ENCODE data around the gene NEU2.

The NEU2 gene

DNA sequence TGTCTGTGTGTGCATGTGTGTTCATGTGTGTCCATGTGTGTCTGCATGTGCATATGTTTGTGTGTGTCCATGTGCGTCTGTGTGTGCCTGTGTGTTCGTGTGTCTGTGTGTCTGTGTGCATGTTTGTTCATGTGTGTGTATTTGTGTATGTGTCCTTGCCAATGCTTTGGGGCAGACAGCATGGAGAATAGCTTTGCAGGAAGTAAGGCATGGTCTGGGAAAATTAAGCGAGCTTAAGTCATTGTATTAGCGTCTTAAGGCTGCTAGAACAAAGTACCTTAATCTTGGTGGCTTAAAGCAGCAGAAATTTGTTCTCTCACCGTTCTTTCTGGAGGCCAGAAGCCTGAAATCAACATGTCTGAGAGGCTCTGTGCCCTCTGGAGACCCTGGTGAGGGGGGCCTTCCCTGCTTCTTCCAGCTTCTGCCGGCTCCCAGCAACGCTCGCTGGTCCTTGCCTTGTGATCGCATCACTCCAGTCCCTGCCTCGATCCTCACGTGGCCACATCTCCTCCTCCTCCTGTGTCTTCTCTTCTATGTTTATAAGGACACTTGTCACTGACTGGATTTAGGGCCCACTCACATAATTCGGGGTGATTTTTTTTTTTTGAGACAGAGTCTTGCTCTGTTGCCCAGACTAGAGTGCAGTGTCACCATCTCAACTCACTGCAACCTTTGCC, 3.8 kb downstream of the NEU2 start:
- H3K9me3 Mint-ChIP-seq = no peaks in the 10 kb centered on the region
- CTCF ChIA-PET = no interaction called here
- H3K4me1 Mint-ChIP-seq = no peaks in the 10 kb centered on the region
- DNase-seq = no peak
- H3K4me3 Mint-ChIP-seq = no peak overlapping the region
- H3K36me3 Mint-ChIP-seq = no peaks in the 10 kb centered on the region
- peaks cover 21% of the 10 kb centered on the region for H3K27me3 Mint-ChIP-seq
- no peak overlapping the region for H3K27ac Mint-ChIP-seq

DNA sequence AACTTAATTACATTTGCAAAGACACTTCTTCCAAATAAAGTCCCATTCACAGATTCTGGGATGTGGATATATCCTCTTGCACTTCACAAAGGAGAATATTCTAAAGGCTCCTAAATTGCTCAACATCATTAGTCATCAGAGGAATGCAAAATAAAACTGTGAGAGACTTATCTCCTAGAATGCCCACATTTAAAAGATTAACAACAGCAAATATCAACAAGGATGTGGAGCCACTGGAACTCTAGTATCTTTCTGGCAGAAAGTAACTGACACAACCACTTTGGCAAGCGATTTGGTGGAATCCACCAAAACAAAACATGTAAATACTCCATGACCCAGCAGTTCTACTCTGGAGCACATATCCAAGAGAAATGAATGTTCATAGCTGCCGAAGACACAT, 4.6 kb downstream of the NEU2 start:
- H3K27ac Mint-ChIP-seq = no peak overlapping the region
- peaks cover 28% of the 10 kb centered on the region for H3K27me3 Mint-ChIP-seq
- H3K4me3 Mint-ChIP-seq = no peak overlapping the region
- H3K9me3 Mint-ChIP-seq = no peaks in the 10 kb centered on the region
- CTCF ChIA-PET = no interaction called here
- H3K4me1 Mint-ChIP-seq = no peaks in the 10 kb centered on the region
- no peaks in the 10 kb centered on the region for H3K36me3 Mint-ChIP-seq
- DNase-seq = no peak

DNA sequence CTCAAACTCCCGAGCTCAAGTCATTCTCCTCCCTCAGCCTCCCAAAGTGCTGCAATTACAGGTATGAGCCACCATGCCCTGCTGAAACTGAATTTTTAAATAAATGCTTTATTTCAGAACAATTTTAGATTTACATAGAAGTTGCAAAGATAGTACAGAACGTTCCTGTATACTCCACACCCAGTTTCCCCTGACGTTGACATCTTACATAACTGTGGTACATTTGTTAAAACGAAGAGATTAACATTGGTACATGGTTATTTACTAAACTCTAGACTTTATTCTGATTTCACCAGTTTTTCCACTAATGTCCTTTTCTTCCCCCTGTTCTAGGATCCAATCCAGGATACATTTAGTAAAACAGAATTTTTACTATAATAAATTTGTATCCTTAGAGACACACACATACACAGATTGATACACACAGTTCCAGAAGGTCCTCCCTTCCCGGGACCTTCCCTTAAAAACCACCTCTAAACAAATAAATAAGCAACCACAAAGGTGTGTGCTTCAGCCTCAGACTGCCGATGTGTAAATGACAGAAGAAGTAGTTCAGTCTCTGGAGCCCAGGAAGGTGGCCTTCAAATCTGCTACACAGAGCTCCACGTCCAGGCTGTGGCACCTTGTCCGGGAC, 6.9 kb downstream of the NEU2 start:
- Mint-ChIP-seq H3K4me1 (no peaks in the 10 kb centered on the region), H3K9me3 (no peaks in the 10 kb centered on the region), H3K27ac (no peak overlapping the region), H3K4me3 (no peak overlapping the region), H3K27me3 (peaks cover 26% of the 10 kb centered on the region), H3K36me3 (no peaks in the 10 kb centered on the region)
- CTCF ChIA-PET = no interaction called here
- DNase-seq = no peak

DNA sequence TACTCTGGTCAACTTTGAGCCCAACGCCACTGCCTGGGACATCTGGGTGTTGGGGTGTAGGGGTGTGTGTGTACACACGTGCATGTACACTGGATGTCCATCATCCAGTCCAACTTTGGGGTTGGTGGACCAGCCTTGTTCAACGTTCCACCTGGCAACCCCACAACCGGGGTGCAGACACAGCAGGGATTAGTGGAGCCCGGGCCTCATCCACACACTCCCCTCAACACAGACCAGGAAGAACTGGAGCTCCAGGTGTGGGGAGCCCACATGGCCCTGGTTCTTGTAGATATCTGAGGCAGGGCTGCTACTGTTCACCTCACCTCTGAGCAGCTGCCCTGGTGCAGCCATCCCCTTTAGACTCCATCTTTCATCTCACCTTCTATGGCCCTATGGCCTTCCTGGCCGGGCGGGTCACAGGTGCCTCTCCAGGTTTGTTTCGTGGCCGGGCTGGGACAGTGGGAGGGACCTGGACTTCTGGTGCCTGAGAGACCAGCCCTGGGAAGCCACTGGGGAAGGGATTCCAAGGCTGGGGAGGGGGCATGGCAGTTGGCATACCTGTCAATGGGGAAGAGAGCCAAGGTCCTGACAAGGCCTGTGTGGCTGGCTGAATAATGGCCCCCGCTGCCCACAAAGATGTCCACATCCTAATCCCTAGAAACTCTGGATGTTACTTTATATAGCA, 7.5 kb downstream of the NEU2 start:
- no peaks in the 10 kb centered on the region for H3K36me3 Mint-ChIP-seq
- no peaks in the 10 kb centered on the region for H3K4me1 Mint-ChIP-seq
- CTCF ChIA-PET = no interaction called here
- H3K27me3 Mint-ChIP-seq = peaks cover 31% of the 10 kb centered on the region
- no peak overlapping the region for H3K4me3 Mint-ChIP-seq
- H3K9me3 Mint-ChIP-seq = no peaks in the 10 kb centered on the region
- no peak overlapping the region for H3K27ac Mint-ChIP-seq
- no peak for DNase-seq

DNA sequence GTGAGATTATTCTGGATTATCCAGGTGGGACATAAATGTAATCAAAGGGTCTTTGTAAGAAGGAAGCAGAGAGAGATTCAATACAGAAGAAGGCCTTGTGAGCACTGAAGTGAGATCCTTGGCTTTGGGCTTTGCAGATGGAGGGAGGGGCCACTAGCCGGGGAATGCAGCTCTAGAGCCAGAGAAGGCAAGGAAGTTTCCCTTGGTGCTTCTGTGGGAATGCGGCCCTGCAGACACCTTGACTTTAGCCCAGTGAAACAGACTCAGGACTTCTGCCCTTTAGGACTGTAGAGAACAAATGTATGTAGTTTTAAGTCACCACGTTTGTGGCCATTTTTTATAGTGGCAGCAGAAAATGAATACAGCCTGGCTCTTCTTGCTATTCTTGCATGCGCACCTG, 8.1 kb downstream of the NEU2 start:
- CTCF ChIA-PET = no interaction called here

DNA sequence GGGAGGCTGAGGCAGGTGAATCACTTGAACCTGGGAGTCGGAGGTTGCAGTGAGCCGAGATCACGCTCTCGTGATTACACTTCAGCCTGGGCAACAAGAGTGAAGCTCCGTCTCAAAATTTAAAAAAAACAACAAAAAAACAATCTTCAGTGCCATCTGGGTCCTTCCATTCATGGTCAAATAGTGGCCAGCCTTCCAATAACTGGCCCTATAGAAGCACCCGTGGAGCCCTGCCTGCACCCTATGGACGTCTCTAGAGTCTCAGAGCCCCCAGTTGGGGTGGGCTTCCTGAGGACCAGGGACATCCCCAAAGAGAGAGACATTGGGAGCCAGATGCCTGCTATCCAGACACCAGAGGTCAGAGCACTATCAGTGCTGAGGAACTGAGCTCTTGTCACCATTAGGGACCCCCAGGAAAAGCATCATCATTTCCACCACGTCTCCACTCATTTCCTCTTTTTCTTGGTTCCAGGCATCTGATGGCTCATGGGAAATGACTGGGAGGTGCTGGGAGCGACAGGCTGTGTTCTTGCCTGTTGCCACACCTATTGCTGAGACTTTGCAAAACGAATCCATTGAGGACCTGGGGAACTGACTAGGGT, 9.4 kb downstream of the NEU2 start:
- H3K27ac Mint-ChIP-seq = no peak overlapping the region
- DNase-seq = no peak
- H3K36me3 Mint-ChIP-seq = no peaks in the 10 kb centered on the region
- no peak overlapping the region for H3K4me3 Mint-ChIP-seq
- CTCF ChIA-PET = interaction anchor here (1.0 kb wide), 1 partner anchor 11 kb away, joined by 6 read pairs; no protein-coding TSS in a partner anchor
- no peaks in the 10 kb centered on the region for H3K9me3 Mint-ChIP-seq
- H3K27me3 Mint-ChIP-seq = peaks cover 39% of the 10 kb centered on the region
- no peaks in the 10 kb centered on the region for H3K4me1 Mint-ChIP-seq

More for the DNA sequence above, 8.1 kb downstream of the NEU2 start:
- Mint-ChIP-seq H3K27ac (no peak overlapping the region), H3K9me3 (no peaks in the 10 kb centered on the region), H3K4me1 (no peaks in the 10 kb centered on the region), H3K27me3 (peaks cover 35% of the 10 kb centered on the region), H3K36me3 (no peaks in the 10 kb centered on the region), H3K4me3 (no peak overlapping the region)
- no peak for DNase-seq

DNA sequence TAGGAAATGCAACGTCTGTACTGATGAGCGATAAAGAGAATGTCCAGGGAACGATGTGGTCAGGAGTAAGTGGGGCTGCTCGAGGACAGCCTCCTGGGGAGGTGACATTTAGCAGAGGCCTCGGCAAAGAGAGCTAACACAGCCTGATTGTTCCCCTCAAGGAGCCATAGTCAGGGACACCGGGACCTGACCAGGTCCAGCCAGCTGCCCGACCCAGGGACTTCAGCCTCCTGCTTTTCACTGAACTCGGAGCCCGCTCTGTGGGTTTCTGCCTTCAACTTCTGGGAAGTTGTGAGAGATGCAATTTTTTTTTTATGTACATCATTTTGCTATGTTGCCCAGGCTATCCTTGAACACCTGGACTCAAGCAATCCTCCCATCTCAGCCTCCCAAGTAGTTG, 10.1 kb downstream of the NEU2 start:
- Mint-ChIP-seq H3K9me3 (no peaks in the 10 kb centered on the region), H3K4me3 (no peak overlapping the region), H3K36me3 (no peaks in the 10 kb centered on the region), H3K27me3 (peaks cover 45% of the 10 kb centered on the region), H3K4me1 (no peaks in the 10 kb centered on the region), H3K27ac (no peak overlapping the region)
- CTCF ChIA-PET = interaction anchor here (0.9 to 1.0 kb wide), 2 partner anchors 11 kb away, joined by 3 to 6 read pairs; no protein-coding TSS in a partner anchor
- no peak for DNase-seq

DNA sequence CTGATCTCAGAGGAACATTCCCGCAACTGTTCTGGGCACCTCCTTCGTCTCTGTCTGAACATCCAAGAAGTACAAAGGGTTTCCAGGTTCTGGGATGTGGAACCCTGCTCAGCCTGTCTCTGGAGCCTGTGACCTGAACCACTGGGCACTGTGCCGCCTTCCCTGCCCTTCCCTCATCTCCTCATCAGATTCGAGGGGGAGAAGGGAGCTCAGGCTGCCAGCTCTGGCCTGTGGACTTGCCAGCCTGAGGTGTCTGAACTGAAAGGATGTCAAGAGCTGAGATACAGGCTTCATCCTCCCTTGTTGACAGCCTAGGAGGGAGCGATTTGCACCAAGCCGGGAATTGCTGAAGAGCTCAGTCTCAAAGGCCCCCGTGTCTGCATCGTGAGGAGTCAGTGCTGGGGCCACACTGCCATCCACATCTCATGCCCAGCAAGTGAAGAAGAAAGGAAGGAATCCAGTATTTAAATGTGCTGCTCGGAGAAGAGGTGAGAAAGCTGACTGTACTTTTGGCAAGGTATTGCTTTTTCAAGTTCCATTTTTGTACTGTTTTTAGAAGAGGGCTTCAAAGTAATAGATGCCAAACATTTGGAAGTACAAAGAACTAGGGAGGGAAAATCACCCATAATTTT, 12.6 kb downstream of the NEU2 start:
- no peaks in the 10 kb centered on the region for H3K9me3 Mint-ChIP-seq
- H3K27me3 Mint-ChIP-seq = peaks cover 60% of the 10 kb centered on the region
- no peak overlapping the region for H3K27ac Mint-ChIP-seq
- CTCF ChIA-PET = interaction anchor here (2.2 kb wide), 1 partner anchor 9 kb away, joined by 16 read pairs; no protein-coding TSS in a partner anchor
- no peaks in the 10 kb centered on the region for H3K36me3 Mint-ChIP-seq
- no peak overlapping the region for H3K4me3 Mint-ChIP-seq
- DNase-seq = no peak
- H3K4me1 Mint-ChIP-seq = no peaks in the 10 kb centered on the region

DNA sequence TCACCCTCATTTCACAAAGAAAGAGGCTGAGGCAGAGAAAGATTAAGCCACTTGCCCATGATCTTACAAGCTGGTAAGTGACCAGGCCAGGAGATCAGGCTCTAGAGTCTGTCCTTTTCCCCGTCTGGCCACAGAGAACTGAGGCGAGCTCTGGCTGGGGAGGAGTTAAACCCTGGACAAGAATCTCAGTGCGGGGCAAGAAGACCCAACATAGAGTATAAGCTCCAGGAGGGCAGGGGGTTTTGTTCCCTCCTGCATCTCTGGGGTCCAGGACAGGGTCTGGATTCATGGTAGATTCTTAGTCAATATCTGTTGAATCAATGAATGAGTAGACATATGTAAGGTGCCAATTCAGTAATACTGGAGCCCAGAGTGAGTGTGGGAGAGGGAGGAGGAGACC, 14.7 kb downstream of the NEU2 start:
- Mint-ChIP-seq H3K27me3 (peaks cover 53% of the 10 kb centered on the region), H3K9me3 (no peaks in the 10 kb centered on the region), H3K4me1 (no peaks in the 10 kb centered on the region), H3K4me3 (no peak overlapping the region), H3K36me3 (no peaks in the 10 kb centered on the region), H3K27ac (no peak overlapping the region)
- CTCF ChIA-PET = interaction anchor here (0.8 kb wide), 1 partner anchor 219 kb away, joined by 3 read pairs; no protein-coding TSS in a partner anchor
- DNase-seq = no peak

DNA sequence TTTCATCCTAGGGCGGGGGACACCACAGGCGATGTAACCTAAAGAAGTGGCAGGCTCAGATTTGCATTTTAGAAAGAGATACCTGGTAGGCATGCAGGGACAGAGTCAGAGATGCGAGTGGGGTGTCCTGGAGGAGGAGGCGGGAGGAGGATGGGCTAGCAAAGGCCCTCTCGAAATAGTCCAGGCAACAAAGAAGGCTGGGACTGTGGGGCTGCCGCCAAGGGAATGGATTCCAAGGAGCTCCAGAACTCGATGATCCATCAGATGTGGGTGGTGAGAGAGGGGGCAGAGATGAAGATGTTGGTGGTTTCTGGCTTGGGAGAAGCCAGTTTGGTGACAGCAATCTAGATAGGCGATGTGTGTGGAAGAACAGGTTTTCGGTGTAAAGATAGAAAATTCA, 15.2 kb downstream of the NEU2 start:
- H3K9me3 Mint-ChIP-seq = no peaks in the 10 kb centered on the region
- H3K36me3 Mint-ChIP-seq = no peaks in the 10 kb centered on the region
- H3K27ac Mint-ChIP-seq = no peak overlapping the region
- CTCF ChIA-PET = interaction anchor here (0.8 kb wide), 1 partner anchor 218 kb away, joined by 3 read pairs; no protein-coding TSS in a partner anchor
- no peak for DNase-seq
- H3K27me3 Mint-ChIP-seq = peaks cover 56% of the 10 kb centered on the region
- no peak overlapping the region for H3K4me3 Mint-ChIP-seq
- no peaks in the 10 kb centered on the region for H3K4me1 Mint-ChIP-seq

DNA sequence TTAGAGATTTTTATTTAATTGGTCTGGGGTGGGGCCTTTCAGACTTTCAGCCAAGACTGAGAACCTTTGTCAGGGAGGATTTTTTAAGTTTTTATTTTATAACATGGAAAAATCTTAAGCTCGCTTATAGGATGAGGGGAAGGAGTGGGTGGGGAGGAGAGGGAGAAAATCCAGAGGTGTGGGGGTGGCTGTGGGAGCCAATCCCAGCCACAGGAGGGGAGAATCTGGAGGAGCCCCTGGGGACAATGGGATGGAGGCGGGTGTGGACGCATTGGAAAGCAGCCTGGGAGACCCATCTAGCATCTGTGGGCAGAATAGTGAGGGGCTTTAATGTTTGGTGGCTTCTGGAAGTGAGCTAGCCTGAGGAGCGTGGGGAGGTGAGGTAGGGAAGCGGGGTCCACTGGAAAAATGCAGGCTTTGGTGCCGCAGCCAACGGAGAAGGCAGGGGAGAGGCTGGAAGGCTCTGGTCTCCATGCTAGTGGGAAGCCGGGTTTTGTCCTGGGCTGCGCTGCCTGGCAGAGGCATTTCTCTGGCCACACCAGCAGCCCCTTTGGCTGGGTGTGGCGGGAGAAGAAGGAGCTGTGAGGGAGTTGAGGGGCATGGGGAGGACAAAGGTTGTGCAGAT, 16.2 kb downstream of the NEU2 start:
- Mint-ChIP-seq H3K4me1 (peaks cover under 1% of the 10 kb centered on the region), H3K27ac (no peak overlapping the region), H3K9me3 (no peaks in the 10 kb centered on the region), H3K36me3 (no peaks in the 10 kb centered on the region), H3K27me3 (peaks cover 60% of the 10 kb centered on the region), H3K4me3 (no peak overlapping the region)
- DNase-seq = no peak
- CTCF ChIA-PET = no interaction called here

DNA sequence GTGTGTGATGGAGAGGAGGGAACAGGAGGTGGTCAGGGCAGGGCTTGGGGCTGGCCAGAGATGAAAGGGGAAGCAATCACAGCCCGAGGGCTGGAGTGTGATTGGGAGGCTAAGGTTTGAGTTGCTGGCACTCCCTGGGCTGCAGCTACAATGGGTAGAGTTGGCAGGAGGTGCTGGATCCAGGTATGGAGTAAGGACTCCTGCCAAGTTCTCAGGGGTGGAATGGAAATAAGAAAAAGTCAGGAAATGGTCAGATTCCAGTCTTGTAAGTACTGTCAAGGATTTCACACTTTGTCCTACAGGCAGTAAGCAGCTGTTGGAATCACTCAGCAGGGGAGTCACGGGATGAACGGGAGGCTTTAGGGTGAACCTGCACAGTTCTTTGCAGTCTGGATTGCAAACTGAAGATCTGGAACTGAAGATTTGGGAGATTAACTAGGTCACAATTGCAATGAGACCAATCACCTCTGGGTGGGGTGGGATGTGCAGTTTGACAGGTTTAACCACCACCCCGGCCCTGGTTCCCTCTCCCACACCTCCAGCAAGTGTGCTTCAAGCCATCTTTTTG, 16.8 kb downstream of the NEU2 start:
- DNase-seq = peak; percentile 36
- H3K4me1 Mint-ChIP-seq = peaks cover 6% of the 10 kb centered on the region
- no peaks in the 10 kb centered on the region for H3K9me3 Mint-ChIP-seq
- H3K4me3 Mint-ChIP-seq = no peak overlapping the region
- CTCF ChIA-PET = interaction anchor here (1.3 to 2.0 kb wide), 2 partner anchors 11 to 202 kb away, joined by 3 to 8 read pairs; partner anchors contain the start of genes ATG16L1 and INPP5D
- H3K27ac Mint-ChIP-seq = no peak overlapping the region
- H3K36me3 Mint-ChIP-seq = no peaks in the 10 kb centered on the region
- peaks cover 64% of the 10 kb centered on the region for H3K27me3 Mint-ChIP-seq

Data from activated naive CD4-positive, alpha-beta T cell treated with anti-CD3 and anti-CD28 coated beads, Interleukin-2, amount 10 ng/mL, durations not matched to agents 7 days and 5 days (primary cell).